Measurements from ENCODE around the gene SF3A1. TPM values are rescaled to one million over a fixed set of nuclear protein-coding genes. Genes with fewer than 3 reads are reported as not detected.

The SF3A1 gene
- total RNA-seq, 1 experiment from 2014 or later: 230 TPM

- Histone ChIP-seq H3K27ac (ENCODE audit: low read depth, low read length) (peak within 1 kb of the TSS; percentile 69), H3K9me3 (ENCODE audit: control insufficient read depth in 1 of 2, insufficient read depth in 1 of 2, low read depth in 1 of 2, low read length in 2 of 2) (peaks cover 0 to 7% of the 10 kb centered on the region in 2 experiments; a peak in 2 of 4 replicates), H2AFZ (ENCODE audit: low read depth, low read length, poor library complexity, severe bottlenecking) (peak within 1 kb of the TSS; percentile 35), H4K20me1 (ENCODE audit: insufficient read depth) (no peaks in the 10 kb centered on the region), H3K4me1 (ENCODE audit: control insufficient read depth in 1 of 2, insufficient read depth in 2 of 2, low read length in 2 of 2) (peaks cover 3 to 31% of the 10 kb centered on the region in 2 experiments; a peak in 3 of 4 replicates), H3K9me2 (ENCODE audit: insufficient read depth) (no peaks in the 10 kb centered on the region), H3K9ac (ENCODE audit: low read length) (peak within 1 kb of the TSS; percentile 65), H3K4me2 (ENCODE audit: low read length) (peak within 1 kb of the TSS; percentile 84), H3K4me3 (replicated peaks in 1 of 2; ENCODE audit: low read depth in 1 of 2, low read length in 2 of 2) (peak within 1 kb of the TSS; percentile 60 to 68), H3K27me3 (ENCODE audit: insufficient read depth, low read length) (no peaks in the 10 kb centered on the region), H3K79me2 (ENCODE audit: insufficient read depth, low read length) (no peaks in the 10 kb centered on the region), H3K36me3 (ENCODE audit: control insufficient read depth in 1 of 2, insufficient read depth in 2 of 2, low read length in 2 of 2) (0 out of 4 replicates have a peak, but pooled peaks cover 0 to 4% of the 10 kb centered on the region in 2 experiments)
- BruUV-seq (replicated peaks): no TSS peak
- intact Hi-C loops (cut with micrococcal nuclease): loop anchor here (1.0 to 2.0 kb wide), 2 partner anchors 99 to 278 kb away; no protein-coding TSS in a partner anchor
- ATAC-seq (peak; percentile 88), DNase-seq (ENCODE audit: low read depth, low spot score) (peak; percentile 44)
- ChIA-PET CTCF (interaction anchor here (0.5 to 3.1 kb wide), 16 partner anchors 10 to 278 kb away, joined by 3 to 57 read pairs (median 5); partner anchors contain the start of genes CASTOR1, CCDC157, SEC14L2 and SF3A1), RAD21 (ENCODE audit: low non-redundant PET in 1 of 2, low total read pairs in 2 of 2, uncharacterized antibody in 2 of 2, unreplicated experiment in 2 of 2) (interaction anchor here (0.7 to 1.2 kb wide), 4 partner anchors 37 to 279 kb away, joined by 4 to 12 read pairs (median 4); no protein-coding TSS in a partner anchor), POLR2A (interaction anchor here (0.6 to 1.2 kb wide), 4 partner anchors 37 to 99 kb away, joined by 3 to 10 read pairs (median 4); partner anchors contain the start of gene TBC1D10A)
- TF ChIP-seq ATF3 (IDR thresholded peaks at IDR 0.05): no peak
- TF ChIP-seq CTCF (IDR thresholded peaks at IDR 0.05 in 2 of 3, conservative IDR thresholded peaks at IDR 0.05 in 1 of 3; ENCODE audit: borderline replicate concordance in 1 of 3, insufficient read depth in 1 of 3, low read depth in 2 of 3, low read length in 2 of 3): peak; percentile 77 to 78 (median 78)
- no peak for TF ChIP-seq EGR1 (IDR thresholded peaks at IDR 0.05; ENCODE audit: low read depth)
- TF ChIP-seq POLR2AphosphoS5 (IDR thresholded peaks at IDR 0.05; ENCODE audit: low read depth, low read length): no peak
- TF ChIP-seq RAD21 (IDR thresholded peaks at IDR 0.05; ENCODE audit: low read depth): peak; percentile 88
- no peak for TF ChIP-seq YY1 (IDR thresholded peaks at IDR 0.05; ENCODE audit: extremely low read depth, insufficient replicate concordance, low read depth, low read length)
- TF ChIP-seq POLR2A (IDR thresholded peaks at IDR 0.05; ENCODE audit: borderline replicate concordance, extremely low read depth, insufficient read depth, insufficient read length): no peak
- no peak for TF ChIP-seq MAX (IDR thresholded peaks at IDR 0.05)
- no peak for TF ChIP-seq FOSL1 (IDR thresholded peaks at IDR 0.05; ENCODE audit: low read depth)
- no peak for TF ChIP-seq ELF1 (IDR thresholded peaks at IDR 0.05; ENCODE audit: borderline replicate concordance, low read depth)
- no peak for TF ChIP-seq EZH2 (IDR thresholded peaks at IDR 0.05)
- no peak for TF ChIP-seq JUND (IDR thresholded peaks at IDR 0.05)
- no peak for TF ChIP-seq ZNF274 (IDR thresholded peaks at IDR 0.05; ENCODE audit: low read depth, low read length)
- no peak for TF ChIP-seq REST (IDR thresholded peaks at IDR 0.05; ENCODE audit: low read depth)
- TF ChIP-seq SIN3A (IDR thresholded peaks at IDR 0.05; ENCODE audit: low read depth): no peak
- TF ChIP-seq CBX3 (IDR thresholded peaks at IDR 0.05; ENCODE audit: low read depth): no peak
- TF ChIP-seq EZH2phosphoT487 (IDR thresholded peaks at IDR 0.05; ENCODE audit: borderline replicate concordance): no peak
Measured at GRCh38 chr22:30386960-30387827, 30.5 kb upstream of the SF3A1 start, which contains the start of gene RNF215. TSS of gene RNF215 (minus strand) at chr22:30387411. CDS start at chr22:30387313, 98 bp downstream.
